Subcutaneous adipose tissue (tissue), 4 donors: Measurements from ENCODE around the gene TMEM175. TPM values are rescaled to one million over a fixed set of nuclear protein-coding genes. Genes with fewer than 3 reads are reported as not detected.

Source experiments
- CTCF ChIP-seq: fragments of 450-650 bp; IDR thresholded peaks from one replicate; pipeline ENCODE4 v1.5.1; 2016; ENCODE audit warnings: low read depth, mild to moderate bottlenecking, control low read depth, antibody characterized with exemption, moderate library complexity
- total RNA-seq, 4 donors: library from RNA; depleted of rRNA; stranded (reverse); fragments of >200 nt; gene quantifications; one replicate each; pipeline ENCODE4 v1.1.0, GENCODE V29; 2016

The TMEM175 gene
- total RNA-seq, 4 donors from 2014 or later = 18.5 to 38.1 (median 21.4) TPM

DNA sequence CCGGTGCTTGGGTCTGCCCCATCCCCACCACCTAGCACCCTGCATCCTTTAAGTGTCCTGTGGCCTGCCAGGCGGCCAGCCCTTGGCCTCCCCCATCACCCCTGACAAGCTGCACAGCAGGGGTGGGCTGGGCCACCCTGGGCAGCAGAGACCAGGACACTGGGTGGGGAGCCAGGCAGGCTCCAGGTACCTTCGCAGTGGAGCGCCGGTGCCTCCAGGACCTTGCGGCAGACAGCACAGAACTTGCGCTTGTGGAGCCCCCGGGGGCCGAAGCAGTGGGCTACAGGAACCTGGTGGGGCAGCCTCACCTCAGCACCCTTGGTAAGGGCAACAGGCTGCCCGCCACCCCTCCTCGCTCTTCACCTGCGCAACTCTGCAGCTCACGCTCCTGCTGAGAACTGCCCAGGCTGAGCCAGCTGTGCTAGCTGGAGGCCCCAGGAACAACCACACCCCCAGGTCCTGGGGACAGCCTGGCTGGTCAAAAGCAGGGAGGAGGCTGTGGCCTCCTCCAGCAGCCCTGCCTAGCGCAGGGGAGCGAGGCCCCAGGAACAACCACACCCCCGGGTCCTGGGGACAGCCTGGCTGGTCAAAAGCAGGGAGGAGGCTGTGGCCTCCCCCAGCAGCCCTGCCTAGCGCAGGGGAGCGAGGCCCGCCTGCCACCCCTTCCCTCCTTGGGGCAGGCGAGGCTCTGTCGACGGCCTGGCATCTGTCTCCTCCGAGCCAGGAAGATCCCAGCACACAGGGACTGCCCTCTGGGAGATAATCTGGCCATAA, 36.5 kb downstream of the TMEM175 start:
- TF ChIP-seq CTCF = no peak

DNA sequence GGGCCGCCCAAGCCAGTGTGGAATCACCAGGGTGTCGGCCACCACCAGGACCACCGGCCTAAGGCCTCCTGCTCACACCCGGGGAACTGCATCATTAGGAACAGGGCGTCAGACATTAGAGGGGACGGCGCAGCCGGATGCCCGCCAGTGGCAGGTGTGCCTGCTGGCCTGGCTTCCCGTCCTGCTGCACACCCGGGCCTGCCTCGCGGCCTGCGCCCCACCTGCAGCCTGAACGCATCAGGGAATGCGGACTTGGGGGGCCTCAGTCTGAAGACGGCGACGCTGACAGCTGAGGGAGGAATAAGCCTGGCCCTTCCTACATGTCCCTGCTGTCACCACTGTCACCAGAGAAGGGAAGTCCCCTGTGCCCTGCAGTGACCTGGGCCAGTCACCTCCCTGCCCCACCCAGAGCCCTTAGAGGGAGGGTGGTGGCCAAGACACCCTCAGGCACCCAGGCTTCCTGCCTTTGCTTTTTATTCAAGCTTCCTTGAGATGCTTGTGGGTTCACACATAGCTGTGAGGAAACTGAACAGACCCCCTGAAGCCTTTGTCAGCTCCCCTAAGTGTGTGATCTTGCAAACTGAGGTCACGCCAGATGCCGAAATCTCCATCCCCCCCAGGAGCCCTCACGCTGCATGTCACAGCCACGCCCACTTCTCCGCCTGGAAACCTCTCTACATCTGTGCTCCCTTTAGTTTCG, 37.9 kb downstream of the TMEM175 start:
- TF ChIP-seq CTCF = no peak

DNA sequence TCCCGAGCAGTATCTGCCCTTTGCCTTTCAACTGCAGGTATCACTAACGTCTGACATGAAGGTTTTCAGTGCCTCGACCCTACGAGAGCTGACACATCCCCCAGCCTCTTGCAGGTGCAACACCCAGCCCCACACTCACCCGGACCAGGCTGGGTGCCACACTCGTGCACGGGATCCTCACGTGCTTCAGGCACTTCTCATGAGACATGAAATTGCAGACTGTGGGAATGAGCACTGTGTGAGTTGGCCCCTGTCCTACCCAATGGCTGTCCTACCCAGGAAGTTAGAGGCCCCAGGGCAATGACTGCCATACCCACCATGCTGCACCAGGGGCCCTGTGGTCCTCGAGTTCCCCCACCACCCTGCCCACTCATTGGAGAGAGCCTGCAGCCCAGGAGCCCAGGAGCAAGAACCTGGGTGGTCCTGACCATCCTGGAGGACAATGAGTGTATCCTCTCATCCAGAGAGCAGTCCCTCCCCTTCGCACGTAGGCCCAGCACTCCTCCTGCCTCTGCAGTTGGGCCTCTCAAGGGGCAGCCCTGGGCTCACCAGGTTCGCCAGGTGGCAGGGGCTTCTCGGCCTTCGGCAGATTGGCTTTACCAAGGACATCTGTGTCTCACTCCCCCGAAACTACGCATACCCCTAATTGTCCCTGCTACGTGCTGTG, 38.7 kb downstream of the TMEM175 start:
- TF ChIP-seq CTCF = no peak

DNA sequence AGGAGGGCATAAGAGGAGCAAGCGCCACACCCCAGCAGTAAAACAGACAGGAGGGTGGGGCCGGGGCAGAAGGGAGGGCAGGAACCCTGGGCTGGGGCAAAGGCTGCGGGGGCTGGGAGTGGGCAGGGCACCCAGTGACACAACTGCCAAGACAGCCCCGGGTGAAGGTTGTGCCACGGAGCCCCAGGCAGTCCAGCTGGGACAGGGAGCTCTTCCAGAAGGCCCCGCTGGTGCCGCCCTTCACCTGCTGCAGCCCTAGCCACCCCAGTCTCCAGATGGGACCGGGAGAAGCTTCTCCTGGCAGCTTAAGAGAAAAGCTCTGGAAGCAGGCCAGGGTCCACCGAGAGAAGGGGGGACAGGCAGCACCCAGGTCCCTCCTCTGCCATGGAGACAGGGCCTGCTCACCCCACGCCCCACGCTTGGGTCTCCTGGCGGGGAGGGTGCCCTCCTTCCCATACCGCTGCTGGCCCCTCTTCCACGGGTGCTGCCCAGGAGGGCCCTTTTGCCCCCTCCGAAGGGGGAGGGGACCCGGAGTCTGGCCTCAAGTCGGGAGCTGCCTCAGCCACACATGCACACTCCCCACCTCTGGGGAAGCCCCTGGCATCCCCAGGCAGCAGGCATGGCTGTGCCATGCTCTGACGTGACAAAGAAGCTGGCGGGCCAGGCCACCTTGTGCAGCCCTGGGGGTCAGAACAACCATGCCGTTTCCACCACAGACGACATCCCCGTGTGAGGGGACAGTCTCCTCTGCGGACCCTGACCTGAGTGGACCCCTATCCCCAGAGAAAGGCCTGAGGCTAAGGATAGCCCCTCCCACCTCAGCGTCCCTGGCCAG, 39.6 kb downstream of the TMEM175 start:
- TF ChIP-seq CTCF = no peak

- no peak for TF ChIP-seq CTCF
Observed at GRCh38 chr4:972651-973424, 40.6 kb downstream of the TMEM175 start.

- TF ChIP-seq CTCF = no peak
Observed at GRCh38 chr4:973431-974397, 41.5 kb downstream of the TMEM175 start, which contains the start of gene DGKQ. Gene DGKQ, minus strand, starts transcription at chr4:973569. Its CDS starts 87 bp downstream, at chr4:973482.
